OCI-LY7 (cell line): ENCODE measurements around the gene FAM217B. TPM values are rescaled to one million over a fixed set of nuclear protein-coding genes. Genes with fewer than 3 reads are reported as not detected.

Experiments used
- BruUV-seq: library from RNA; stranded (reverse); fragments of 400-500 nt; replicated peaks from 2 replicates; lab custom pipeline; 2021; lab: Mats Ljungman, UMichigan
- CTCF ChIA-PET: fragments of 300-600 bp; sonication (Branson Sonifier 250); formaldehyde crosslinking; loops from one replicate; lab custom pipeline; 2022; ENCODE audit warnings: antibody characterized with exemption; ENCODE audit not compliant: unreplicated experiment; lab: Charles Lee
- POLR2A ChIA-PET: fragments of 300-600 bp; sonication (Branson Sonifier 250); formaldehyde crosslinking; loops from one replicate; lab custom pipeline; 2022; ENCODE audit warnings: antibody characterized with exemption; lab: Charles Lee
- DNase-seq: peaks from one replicate; pipeline ENCODE4 v3.0.0-alpha.2; 2015; ENCODE audit warnings: low spot score
- H2AFZ ChIP-seq: fragments of 200-600 bp; sonication (generic), shearing (Covaris generic); 2 replicates; pipeline ENCODE4 v1.6.1; 2014; ENCODE audit warnings: mild to moderate bottlenecking, antibody characterized with exemption, low read length, moderate library complexity
- H3K27ac ChIP-seq: fragments of 200-600 bp; sonication (generic); 2 replicates; pipeline ENCODE4 v1.5.1; 2014; ENCODE audit warnings: mixed run types, low read depth, mild to moderate bottlenecking, moderate library complexity, low read length, inconsistent platforms; ENCODE audit not compliant: poor library complexity, severe bottlenecking
- H3K36me3 ChIP-seq: fragments of 200-600 bp; sonication (generic); 2 replicates; pipeline ENCODE4 v1.6.1; 2014; ENCODE audit warnings: mild to moderate bottlenecking, antibody characterized with exemption, low read length, moderate library complexity, mixed read lengths; ENCODE audit not compliant: insufficient read depth
- H3K4me1 ChIP-seq: fragments of 200-600 bp; sonication (generic); 2 replicates; pipeline ENCODE4 v1.5.1; 2014; ENCODE audit warnings: mild to moderate bottlenecking, low read length; ENCODE audit not compliant: insufficient read depth, poor library complexity, severe bottlenecking
- H3K4me2 ChIP-seq: fragments of 200-600 bp; sonication (generic); 2 replicates; pipeline ENCODE4 v1.6.1; 2014; ENCODE audit warnings: mild to moderate bottlenecking, low read length
- H3K4me3 ChIP-seq: fragments of 200-600 bp; sonication (generic); 2 replicates; pipeline ENCODE4 v1.5.1; 2014; ENCODE audit warnings: mild to moderate bottlenecking, low read depth, low read length; ENCODE audit not compliant: poor library complexity, severe bottlenecking
- H3K79me2 ChIP-seq: fragments of 200-600 bp; sonication (generic); 2 replicates; pipeline ENCODE4 v1.6.1; 2016; ENCODE audit warnings: low read depth, mild to moderate bottlenecking, low read length, moderate library complexity, mixed read lengths; ENCODE audit not compliant: insufficient read depth
- H3K9me2 ChIP-seq: fragments of 200-600 bp; sonication (generic); 2 replicates; pipeline ENCODE4 v1.6.1; 2016; ENCODE audit warnings: mild to moderate bottlenecking, low read length, mixed read lengths; ENCODE audit not compliant: insufficient read depth
- H3K9me3 ChIP-seq: fragments of 200-600 bp; sonication (generic); 2 replicates; pipeline ENCODE4 v1.6.1; 2014; ENCODE audit warnings: mild to moderate bottlenecking, mixed run types, low read length, mixed read lengths
- H4K20me1 ChIP-seq: fragments of 200-600 bp; sonication (generic); 2 replicates; pipeline ENCODE4 v1.6.1; 2014; ENCODE audit warnings: mild to moderate bottlenecking, antibody characterized with exemption, low read length, moderate library complexity, mixed read lengths; ENCODE audit not compliant: insufficient read depth
- EZH2phosphoT487 ChIP-seq: fragments of 200-600 bp; sonication (generic); IDR thresholded peaks from 2 replicates; pipeline ENCODE4 v1.6.1; 2018; ENCODE audit warnings: low read depth, borderline replicate concordance, mild to moderate bottlenecking, mixed run types, antibody characterized with exemption, low read length, moderate library complexity, mixed read lengths
- intact Hi-C: fragments of 100-400 bp; cut with micrococcal nuclease; formaldehyde crosslinking; loops from one replicate; pipeline ENCODE4 v1.10.0; 2022; ENCODE audit not compliant: unreplicated experiment
- total RNA-seq, 2 experiments: library from RNA; depleted of rRNA in 1 of 2; stranded (reverse); fragments of >200 nt in 1 of 2; shearing (Covaris generic) in 1 of 2; gene quantifications; 2 replicates each; pipeline ENCODE4 v1.2.3, GENCODE V29; 2014 to 2022
- TF ChIP-seq, protein P1 (sequence below): fragments of 200-600 bp; sonication (generic); conservative IDR thresholded peaks from 2 replicates; pipeline ENCODE4 v1.5.1; 2014; ENCODE audit warnings: mild to moderate bottlenecking, antibody characterized with exemption, low read length, moderate library complexity, mixed read lengths

Gene FAM217B
- total RNA-seq, 2 experiments from 2014 or later: 18.0 to 28.3 TPM

- intact Hi-C loops: no loop called here
- Histone ChIP-seq H3K9me2 (no peaks in the 10 kb centered on the region), H3K27ac (no peak overlapping the region), H2AFZ (no peak overlapping the region), H3K36me3 (no peaks in the 10 kb centered on the region), H3K4me2 (no peak overlapping the region), H3K79me2 (no peaks in the 10 kb centered on the region), H4K20me1 (no peaks in the 10 kb centered on the region), H3K4me1 (no peaks in the 10 kb centered on the region), H3K9me3 (no peaks in the 10 kb centered on the region), H3K4me3 (no peak overlapping the region)
- BruUV-seq: no TSS peak
- TF ChIP-seq, protein P1, sequence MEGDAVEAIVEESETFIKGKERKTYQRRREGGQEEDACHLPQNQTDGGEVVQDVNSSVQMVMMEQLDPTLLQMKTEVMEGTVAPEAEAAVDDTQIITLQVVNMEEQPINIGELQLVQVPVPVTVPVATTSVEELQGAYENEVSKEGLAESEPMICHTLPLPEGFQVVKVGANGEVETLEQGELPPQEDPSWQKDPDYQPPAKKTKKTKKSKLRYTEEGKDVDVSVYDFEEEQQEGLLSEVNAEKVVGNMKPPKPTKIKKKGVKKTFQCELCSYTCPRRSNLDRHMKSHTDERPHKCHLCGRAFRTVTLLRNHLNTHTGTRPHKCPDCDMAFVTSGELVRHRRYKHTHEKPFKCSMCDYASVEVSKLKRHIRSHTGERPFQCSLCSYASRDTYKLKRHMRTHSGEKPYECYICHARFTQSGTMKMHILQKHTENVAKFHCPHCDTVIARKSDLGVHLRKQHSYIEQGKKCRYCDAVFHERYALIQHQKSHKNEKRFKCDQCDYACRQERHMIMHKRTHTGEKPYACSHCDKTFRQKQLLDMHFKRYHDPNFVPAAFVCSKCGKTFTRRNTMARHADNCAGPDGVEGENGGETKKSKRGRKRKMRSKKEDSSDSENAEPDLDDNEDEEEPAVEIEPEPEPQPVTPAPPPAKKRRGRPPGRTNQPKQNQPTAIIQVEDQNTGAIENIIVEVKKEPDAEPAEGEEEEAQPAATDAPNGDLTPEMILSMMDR: no peak
- TF ChIP-seq EZH2phosphoT487: no peak
- POLR2A ChIA-PET: no interaction called here
- no peak for DNase-seq
- CTCF ChIA-PET: no interaction called here
These were observed 14.3 kb upstream of the FAM217B start for GRCh38 chr20:59925899-59926298.

DNA sequence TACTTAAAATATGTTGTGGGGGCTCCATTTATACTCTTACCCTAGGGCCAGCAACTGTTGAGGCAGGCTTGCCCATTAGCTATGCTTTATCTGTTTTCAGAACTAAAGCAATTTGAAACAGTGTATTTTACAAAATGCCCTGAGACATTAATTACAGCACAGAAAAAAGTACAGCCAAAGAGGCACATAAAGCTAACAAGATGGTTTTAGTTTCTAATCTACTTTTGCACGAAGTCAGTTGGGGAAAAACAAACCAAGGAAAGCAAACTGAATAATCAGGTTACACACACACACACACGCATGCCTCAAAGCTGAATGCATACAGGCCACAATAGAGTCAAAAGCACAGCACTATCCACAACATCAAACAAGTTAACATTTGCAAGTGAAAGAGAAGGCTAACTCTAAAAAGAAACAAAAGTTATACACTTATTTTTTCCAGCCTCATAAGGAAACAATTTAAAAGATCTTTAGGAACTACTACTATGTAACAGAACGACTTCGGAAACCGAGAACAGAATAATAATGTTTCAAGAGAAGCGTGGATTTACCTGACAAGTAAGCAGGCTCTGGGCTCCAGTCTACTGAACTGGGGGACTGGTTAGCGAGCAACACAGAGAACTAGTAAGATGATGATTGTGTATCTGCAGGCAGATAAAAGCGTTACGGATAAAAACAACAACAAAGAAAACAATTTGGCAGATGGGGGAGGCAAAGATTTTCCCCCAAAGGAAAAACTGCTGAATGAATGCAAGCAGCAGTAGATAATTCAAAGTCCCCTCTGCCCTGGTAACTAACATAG, 8.5 kb upstream of the FAM217B start:
- no TSS peak for BruUV-seq

More for the DNA sequence above, 8.5 kb upstream of the FAM217B start:
- no peak overlapping the region for H2AFZ ChIP-seq
- DNase-seq: no peak
- CTCF ChIA-PET: no interaction called here
- POLR2A ChIA-PET: interaction anchor here (1.1 kb wide), 1 partner anchor 11 kb away, joined by 3 read pairs; no protein-coding TSS in a partner anchor
- no peaks in the 10 kb centered on the region for H3K9me2 ChIP-seq
- H3K79me2 ChIP-seq: no peaks in the 10 kb centered on the region
- H3K4me2 ChIP-seq: no peak overlapping the region
- no peaks in the 10 kb centered on the region for H3K9me3 ChIP-seq
- H4K20me1 ChIP-seq: no peaks in the 10 kb centered on the region
- H3K36me3 ChIP-seq: no peaks in the 10 kb centered on the region
- no peaks in the 10 kb centered on the region for H3K4me1 ChIP-seq
- intact Hi-C loops: no loop called here
- H3K27ac ChIP-seq: no peak overlapping the region
- no peak for TF ChIP-seq EZH2phosphoT487
- TF ChIP-seq, protein P1: no peak
- H3K4me3 ChIP-seq: no peak overlapping the region
